Measurements from ENCODE around the gene PUM2. TPM values are rescaled to one million over a fixed set of nuclear protein-coding genes. Genes with fewer than 3 reads are reported as not detected.

The PUM2 gene
- total RNA-seq, 1 experiment from 2014 or later: 85.6 TPM

GRCh38 chr2:20207051-20207450 is 143.6 kb downstream of the PUM2 start:
- ATAC-seq: no peak
- CTCF ChIA-PET: no interaction called here
- no peak for TF ChIP-seq SIN3A (IDR thresholded peaks at IDR 0.05; ENCODE audit: borderline replicate concordance, insufficient read depth, low read depth, low read length)
- TF ChIP-seq, protein P1, sequence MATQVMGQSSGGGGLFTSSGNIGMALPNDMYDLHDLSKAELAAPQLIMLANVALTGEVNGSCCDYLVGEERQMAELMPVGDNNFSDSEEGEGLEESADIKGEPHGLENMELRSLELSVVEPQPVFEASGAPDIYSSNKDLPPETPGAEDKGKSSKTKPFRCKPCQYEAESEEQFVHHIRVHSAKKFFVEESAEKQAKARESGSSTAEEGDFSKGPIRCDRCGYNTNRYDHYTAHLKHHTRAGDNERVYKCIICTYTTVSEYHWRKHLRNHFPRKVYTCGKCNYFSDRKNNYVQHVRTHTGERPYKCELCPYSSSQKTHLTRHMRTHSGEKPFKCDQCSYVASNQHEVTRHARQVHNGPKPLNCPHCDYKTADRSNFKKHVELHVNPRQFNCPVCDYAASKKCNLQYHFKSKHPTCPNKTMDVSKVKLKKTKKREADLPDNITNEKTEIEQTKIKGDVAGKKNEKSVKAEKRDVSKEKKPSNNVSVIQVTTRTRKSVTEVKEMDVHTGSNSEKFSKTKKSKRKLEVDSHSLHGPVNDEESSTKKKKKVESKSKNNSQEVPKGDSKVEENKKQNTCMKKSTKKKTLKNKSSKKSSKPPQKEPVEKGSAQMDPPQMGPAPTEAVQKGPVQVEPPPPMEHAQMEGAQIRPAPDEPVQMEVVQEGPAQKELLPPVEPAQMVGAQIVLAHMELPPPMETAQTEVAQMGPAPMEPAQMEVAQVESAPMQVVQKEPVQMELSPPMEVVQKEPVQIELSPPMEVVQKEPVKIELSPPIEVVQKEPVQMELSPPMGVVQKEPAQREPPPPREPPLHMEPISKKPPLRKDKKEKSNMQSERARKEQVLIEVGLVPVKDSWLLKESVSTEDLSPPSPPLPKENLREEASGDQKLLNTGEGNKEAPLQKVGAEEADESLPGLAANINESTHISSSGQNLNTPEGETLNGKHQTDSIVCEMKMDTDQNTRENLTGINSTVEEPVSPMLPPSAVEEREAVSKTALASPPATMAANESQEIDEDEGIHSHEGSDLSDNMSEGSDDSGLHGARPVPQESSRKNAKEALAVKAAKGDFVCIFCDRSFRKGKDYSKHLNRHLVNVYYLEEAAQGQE (IDR thresholded peaks at IDR 0.05; ENCODE audit: insufficient read depth in 1 of 2, low read depth in 2 of 2, low read length in 1 of 2): no peak
- BruUV-seq (replicated peaks): no TSS peak
- intact Hi-C loops (cut with micrococcal nuclease; ENCODE audit: unreplicated experiment) (no loop called here), in situ Hi-C loops (cut with HindIII; ENCODE audit: low pct_unique_long_range_greater_than_20kb, low sequenced_read_pairs) (no loop called here)
- H3K27ac ChIP-seq (ENCODE audit: low read length): no peak overlapping the region; the same call in 1 of the 2 replicates
- no peak overlapping the region for H3K4me3 ChIP-seq (ENCODE audit: low read depth in 2 of 2, low read length in 2 of 2)
- no peak for DNase-seq (ENCODE audit: low read depth, low spot score)
- H3K36me3 ChIP-seq (ENCODE audit: control insufficient read depth, insufficient read depth, low read length): no peaks in the 10 kb centered on the region
- H3K27me3 ChIP-seq (ENCODE audit: control insufficient read depth, insufficient read depth, low read length): no peaks in the 10 kb centered on the region
- H3K4me1 ChIP-seq (ENCODE audit: control insufficient read depth, insufficient read depth, low read length): peaks cover 28% of the 10 kb centered on the region
- POLR2A ChIA-PET: interaction anchor here (0.5 kb wide), 1 partner anchor 89 kb away, joined by 9 read pairs; no protein-coding TSS in a partner anchor
- H3K9me3 ChIP-seq (ENCODE audit: control insufficient read depth, insufficient read depth, low read depth, low read length): no peaks in the 10 kb centered on the region

DNA sequence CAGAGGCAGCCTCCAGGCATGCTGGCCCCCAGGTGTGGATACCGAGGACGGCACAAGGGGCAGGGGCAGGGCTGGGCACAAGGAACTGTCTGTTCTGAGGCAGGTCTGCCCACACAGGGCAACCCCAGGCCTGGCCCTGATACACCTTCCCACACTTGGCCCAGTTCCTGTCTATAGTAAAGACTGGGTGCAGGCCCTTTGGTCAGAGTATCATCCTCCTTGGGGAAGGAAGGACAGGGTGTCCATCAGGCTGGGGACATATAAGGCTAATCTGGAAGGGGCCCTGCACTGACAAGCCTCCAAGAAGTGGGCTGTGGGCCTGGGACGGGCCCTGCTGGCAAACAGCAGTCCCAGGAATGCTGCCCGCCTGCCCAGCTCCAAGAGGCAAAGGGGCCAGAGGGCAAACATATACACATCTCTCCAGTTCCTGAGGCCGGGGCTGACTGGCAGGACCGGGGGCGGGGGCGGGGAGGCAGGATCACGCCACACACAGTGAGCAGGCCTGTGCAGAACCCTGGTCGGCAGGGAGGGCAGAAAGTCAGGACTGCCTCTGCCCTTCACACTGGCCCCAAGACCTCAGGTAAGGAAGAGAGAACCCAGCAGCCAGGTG is 144.6 kb downstream of the PUM2 start:
- no peak for TF ChIP-seq SIN3A (IDR thresholded peaks at IDR 0.05; ENCODE audit: borderline replicate concordance, insufficient read depth, low read depth, low read length)
- TF ChIP-seq, protein P1 (IDR thresholded peaks at IDR 0.05; ENCODE audit: insufficient read depth in 1 of 2, low read depth in 2 of 2, low read length in 1 of 2): no peak
- ATAC-seq (no peak), DNase-seq (ENCODE audit: low read depth, low spot score) (no peak)
- POLR2A ChIA-PET: interaction anchor here (0.6 kb wide), 1 partner anchor 234 kb away, joined by 5 read pairs; no protein-coding TSS in a partner anchor
- Histone ChIP-seq H3K4me1 (ENCODE audit: control insufficient read depth, insufficient read depth, low read length) (peaks cover 28% of the 10 kb centered on the region), H3K9me3 (ENCODE audit: control insufficient read depth, insufficient read depth, low read depth, low read length) (no peaks in the 10 kb centered on the region), H3K27ac (ENCODE audit: low read length) (no peak overlapping the region), H3K36me3 (ENCODE audit: control insufficient read depth, insufficient read depth, low read length) (no peaks in the 10 kb centered on the region), H3K27me3 (ENCODE audit: control insufficient read depth, insufficient read depth, low read length) (no peaks in the 10 kb centered on the region), H3K4me3 (ENCODE audit: low read depth in 2 of 2, low read length in 2 of 2) (no peak overlapping the region)
- BruUV-seq (replicated peaks): no TSS peak
- CTCF ChIA-PET: no interaction called here
- intact Hi-C loops (cut with micrococcal nuclease; ENCODE audit: unreplicated experiment): no loop called here
- in situ Hi-C loops (cut with HindIII; ENCODE audit: low pct_unique_long_range_greater_than_20kb, low sequenced_read_pairs): no loop called here

DNA sequence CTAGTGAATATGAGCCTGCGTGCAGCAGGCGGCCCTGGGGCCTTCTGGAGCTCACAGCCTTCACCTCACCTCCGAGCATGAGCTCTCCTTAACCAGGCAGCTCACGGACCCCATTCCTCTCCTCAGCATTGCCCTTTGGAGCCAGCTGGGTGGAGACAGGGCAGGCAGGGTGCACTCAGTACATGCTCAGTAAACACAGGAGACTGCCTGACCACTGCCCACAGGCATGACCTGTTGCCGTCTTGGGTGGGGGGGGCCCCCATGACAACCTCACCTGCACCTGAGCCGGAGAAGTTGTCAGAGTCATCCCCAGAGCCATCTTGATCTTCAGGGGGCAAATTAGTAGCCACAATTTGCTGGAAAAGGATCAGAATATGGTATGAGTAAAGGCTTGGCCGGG is 145.6 kb downstream of the PUM2 start:
- H3K27ac ChIP-seq (ENCODE audit: low read length): no peak overlapping the region
- no peaks in the 10 kb centered on the region for H3K9me3 ChIP-seq (ENCODE audit: control insufficient read depth, insufficient read depth, low read depth, low read length)
- ATAC-seq: no peak
- no peak for TF ChIP-seq CTCF (IDR thresholded peaks at IDR 0.05)
- TF ChIP-seq POLR2AphosphoS5 (IDR thresholded peaks at IDR 0.05; ENCODE audit: low read depth, low read length): no peak
- TF ChIP-seq SIN3A (IDR thresholded peaks at IDR 0.05; ENCODE audit: borderline replicate concordance, insufficient read depth, low read depth, low read length): no peak
- TF ChIP-seq, protein P1 (IDR thresholded peaks at IDR 0.05; ENCODE audit: insufficient read depth in 1 of 2, low read depth in 2 of 2, low read length in 1 of 2): no peak
- intact Hi-C loops (cut with micrococcal nuclease; ENCODE audit: unreplicated experiment) (no loop called here), in situ Hi-C loops (cut with HindIII; ENCODE audit: low pct_unique_long_range_greater_than_20kb, low sequenced_read_pairs) (no loop called here)
- ChIA-PET POLR2A (no interaction called here), CTCF (no interaction called here)
- DNase-seq (ENCODE audit: low read depth, low spot score): no peak
- no peaks in the 10 kb centered on the region for H3K27me3 ChIP-seq (ENCODE audit: control insufficient read depth, insufficient read depth, low read length)
- peaks cover 28% of the 10 kb centered on the region for H3K4me1 ChIP-seq (ENCODE audit: control insufficient read depth, insufficient read depth, low read length)
- BruUV-seq (replicated peaks): no TSS peak
- no peaks in the 10 kb centered on the region for H3K36me3 ChIP-seq (ENCODE audit: control insufficient read depth, insufficient read depth, low read length)
- H3K4me3 ChIP-seq (ENCODE audit: low read depth in 2 of 2, low read length in 2 of 2): no peak overlapping the region
